ENCODE data around the gene TUBB3.

Gene TUBB3

DNA sequence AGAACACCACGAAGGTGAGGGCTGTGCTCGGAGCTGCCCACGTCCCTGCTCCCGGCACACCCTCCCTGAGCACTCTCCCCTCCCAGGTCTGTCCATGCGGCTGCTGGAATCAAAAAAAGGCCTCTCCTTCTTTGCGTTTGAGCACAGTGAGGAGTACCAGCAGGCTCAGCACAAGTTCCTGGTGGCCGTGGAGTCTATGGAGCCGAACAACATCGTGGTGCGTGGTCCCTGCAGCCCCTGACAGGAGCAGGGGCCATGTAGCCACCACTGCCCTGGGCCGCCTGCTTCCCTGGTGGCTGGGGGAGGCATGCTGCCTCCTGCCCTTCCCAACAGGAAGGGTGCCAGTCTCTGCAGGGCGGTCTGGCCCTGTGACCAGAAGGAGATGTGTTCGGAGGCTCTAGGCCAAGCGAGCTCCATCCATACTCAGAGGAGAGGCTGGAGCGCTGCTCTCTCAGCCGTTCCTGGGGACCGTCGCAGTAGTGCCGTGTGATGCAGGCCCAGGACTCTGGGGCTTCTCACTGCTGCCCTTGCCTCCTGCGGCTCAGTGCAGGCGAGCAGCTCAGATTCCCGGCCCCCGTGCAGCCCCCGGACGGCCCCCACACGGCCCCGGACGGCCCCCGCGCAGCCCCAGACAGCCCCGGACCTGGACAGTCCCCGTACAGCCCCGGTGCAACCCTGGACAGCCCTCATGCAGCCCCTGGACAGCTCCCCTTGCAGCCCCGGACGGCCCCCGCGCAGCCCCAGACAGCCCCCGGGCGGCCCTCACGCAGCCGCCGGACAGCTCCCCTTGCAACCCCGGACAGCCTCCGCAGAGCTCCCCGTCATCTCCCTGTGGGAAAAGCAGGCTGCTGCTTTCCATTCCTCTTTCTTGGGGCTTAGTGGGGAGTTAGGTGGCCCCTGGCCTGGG, 29.2 kb upstream of the TUBB3 start:
- TF ChIP-seq, protein P1, sequence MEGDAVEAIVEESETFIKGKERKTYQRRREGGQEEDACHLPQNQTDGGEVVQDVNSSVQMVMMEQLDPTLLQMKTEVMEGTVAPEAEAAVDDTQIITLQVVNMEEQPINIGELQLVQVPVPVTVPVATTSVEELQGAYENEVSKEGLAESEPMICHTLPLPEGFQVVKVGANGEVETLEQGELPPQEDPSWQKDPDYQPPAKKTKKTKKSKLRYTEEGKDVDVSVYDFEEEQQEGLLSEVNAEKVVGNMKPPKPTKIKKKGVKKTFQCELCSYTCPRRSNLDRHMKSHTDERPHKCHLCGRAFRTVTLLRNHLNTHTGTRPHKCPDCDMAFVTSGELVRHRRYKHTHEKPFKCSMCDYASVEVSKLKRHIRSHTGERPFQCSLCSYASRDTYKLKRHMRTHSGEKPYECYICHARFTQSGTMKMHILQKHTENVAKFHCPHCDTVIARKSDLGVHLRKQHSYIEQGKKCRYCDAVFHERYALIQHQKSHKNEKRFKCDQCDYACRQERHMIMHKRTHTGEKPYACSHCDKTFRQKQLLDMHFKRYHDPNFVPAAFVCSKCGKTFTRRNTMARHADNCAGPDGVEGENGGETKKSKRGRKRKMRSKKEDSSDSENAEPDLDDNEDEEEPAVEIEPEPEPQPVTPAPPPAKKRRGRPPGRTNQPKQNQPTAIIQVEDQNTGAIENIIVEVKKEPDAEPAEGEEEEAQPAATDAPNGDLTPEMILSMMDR (IDR thresholded peaks at IDR 0.05; ENCODE audit: low read depth, low read length), result no peak
- H3K4me3 ChIP-seq (replicated peaks in 1 of 2; ENCODE audit: low read depth in 2 of 2, low read length in 2 of 2), result no peak overlapping the region
- no peak for DNase-seq (ENCODE audit: low read depth in 2 of 2)

DNA sequence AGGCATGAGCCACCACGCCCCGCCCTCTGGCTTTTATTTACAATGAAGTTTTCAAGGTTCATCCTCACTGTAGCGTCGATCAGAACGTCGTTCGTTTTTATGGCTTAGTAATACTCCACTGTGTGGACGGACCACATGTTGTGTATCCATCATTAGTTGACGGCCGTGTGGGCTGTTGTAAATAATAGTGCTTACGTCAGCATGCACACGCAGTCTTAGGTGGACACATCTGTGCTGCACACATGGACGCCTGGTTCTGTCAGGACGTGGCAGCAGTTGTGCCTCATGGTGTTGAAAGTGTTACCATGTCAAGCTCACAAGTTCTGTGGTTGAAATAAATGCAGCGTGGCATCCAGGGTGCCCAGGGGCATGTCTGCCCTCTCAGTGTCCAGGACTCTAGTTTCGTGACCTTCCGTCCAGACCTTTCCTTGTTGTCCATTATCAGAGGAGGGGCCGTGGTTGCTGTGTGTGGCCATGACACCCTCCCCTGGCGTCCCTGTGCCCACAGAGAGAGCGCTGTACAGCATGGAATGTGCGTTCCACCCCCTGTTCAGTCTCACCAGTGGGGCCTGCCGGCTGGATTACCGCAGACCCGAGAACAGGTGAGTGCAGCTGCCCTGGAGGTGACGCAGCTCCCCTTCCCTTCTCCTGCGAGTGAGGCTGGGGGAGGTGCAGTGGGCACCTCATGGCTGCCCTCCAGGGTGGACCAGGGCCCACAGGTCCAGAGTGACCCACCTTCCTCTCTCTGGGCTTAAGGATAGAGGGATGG, 27.5 kb upstream of the TUBB3 start:
- TF ChIP-seq, protein P1 (IDR thresholded peaks at IDR 0.05; ENCODE audit: low read depth, low read length), result no peak
- DNase-seq (ENCODE audit: low read depth in 2 of 2), result no peak
- no peak overlapping the region for H3K4me3 ChIP-seq (replicated peaks in 1 of 2; ENCODE audit: low read depth in 2 of 2, low read length in 2 of 2)

DNA sequence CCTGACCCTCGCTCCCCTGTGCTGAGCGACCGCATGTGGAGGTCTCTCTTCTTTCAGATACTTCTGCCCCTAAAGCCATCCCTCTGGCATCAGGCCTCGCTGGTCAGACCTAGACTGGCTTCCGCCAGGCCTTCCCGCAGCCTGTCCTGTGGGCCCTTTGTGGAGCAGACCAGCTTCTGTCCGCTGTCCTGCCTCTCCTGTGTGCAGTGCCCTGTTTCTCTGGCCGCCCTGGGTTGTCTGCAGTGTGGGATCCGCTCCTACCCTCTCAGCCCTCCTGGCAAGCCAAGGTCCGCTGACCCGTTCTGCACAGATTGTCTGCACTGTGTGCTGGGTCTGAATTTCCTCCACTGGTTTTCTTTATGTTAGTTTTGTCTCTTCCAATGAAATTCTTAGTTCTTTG, 25.9 kb upstream of the TUBB3 start:
- H3K4me3 ChIP-seq (replicated peaks in 1 of 2; ENCODE audit: low read depth in 2 of 2, low read length in 2 of 2), result no peak overlapping the region
- no peak for DNase-seq (ENCODE audit: low read depth in 2 of 2)

DNA sequence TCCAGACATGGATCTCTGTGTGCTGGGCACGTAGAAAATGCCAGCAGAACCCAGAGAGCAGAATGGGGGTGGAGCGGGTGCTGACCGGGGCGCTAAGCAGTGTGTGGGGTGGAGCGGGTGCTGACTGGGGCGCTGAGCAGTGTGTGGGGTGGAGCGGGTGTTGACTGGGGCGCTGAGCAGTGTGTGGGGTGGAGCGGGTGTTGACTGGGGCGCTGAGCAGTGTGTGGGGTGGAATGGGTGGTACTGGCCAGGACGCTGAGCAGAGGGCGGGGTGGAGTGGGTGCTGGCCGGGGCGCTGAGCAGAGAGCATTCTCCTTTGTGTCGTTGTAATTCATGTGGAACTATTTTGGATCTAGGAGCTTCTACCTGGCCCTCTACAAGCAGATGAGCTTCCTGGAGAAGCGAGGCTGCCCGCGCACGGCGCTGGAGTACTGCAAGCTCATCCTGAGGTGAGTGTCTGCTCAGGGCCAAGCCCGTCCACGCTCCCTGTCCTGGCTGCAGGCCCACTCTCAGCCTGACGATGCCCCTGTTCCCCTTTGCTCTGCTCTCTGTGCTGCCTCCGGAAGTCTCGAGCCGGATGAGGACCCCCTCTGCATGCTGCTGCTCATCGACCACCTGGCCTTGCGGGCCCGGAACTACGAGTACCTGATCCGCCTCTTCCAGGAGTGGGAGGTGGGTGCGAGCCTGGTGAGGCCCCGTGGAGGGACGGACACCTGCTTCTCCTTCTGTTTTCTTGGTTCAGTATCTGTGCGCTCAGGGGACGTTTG, 24.8 kb upstream of the TUBB3 start:
- DNase-seq (ENCODE audit: low read depth in 2 of 2), result no peak
- H3K4me3 ChIP-seq (replicated peaks in 1 of 2; ENCODE audit: low read depth in 2 of 2, low read length in 2 of 2), result no peak overlapping the region
- TF ChIP-seq, protein P1 (IDR thresholded peaks at IDR 0.05; ENCODE audit: low read depth, low read length), result no peak

More for the DNA sequence above, 25.9 kb upstream of the TUBB3 start:
- TF ChIP-seq, protein P1 (IDR thresholded peaks at IDR 0.05; ENCODE audit: low read depth, low read length), result no peak

DNA sequence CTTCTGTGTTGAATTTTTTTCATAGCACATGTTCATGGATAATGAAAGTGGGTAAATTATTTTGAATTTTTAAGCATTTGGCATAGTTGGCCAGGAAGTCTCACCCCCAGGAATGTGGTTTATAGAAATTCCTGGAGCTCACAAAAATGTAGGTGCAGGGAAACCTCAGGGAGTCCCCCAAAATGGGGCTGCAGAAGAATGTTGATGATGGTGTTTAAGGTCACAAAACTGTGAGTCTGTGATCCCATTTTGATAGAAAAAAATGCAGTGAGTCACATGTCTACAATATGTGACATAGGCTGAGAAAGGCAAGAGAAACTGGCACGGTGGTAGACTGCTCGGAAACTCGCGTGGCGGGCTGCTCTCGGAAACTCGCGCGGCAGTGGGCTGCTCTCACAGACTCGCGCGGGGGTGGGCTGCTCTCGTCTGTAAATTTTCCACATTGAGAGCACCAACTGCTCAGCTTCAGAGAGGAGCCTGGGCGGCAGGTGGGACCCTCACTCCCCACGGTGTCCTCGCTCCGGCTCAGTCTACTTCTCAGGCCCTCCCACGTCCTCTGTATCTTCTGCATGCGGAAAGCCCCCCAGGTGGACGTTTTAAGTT, 23.2 kb upstream of the TUBB3 start:
- H3K4me3 ChIP-seq (replicated peaks in 1 of 2; ENCODE audit: low read depth in 2 of 2, low read length in 2 of 2), result no peak overlapping the region
- TF ChIP-seq, protein P1 (IDR thresholded peaks at IDR 0.05; ENCODE audit: low read depth, low read length), result no peak
- no peak for DNase-seq (ENCODE audit: low read depth in 2 of 2)

DNA sequence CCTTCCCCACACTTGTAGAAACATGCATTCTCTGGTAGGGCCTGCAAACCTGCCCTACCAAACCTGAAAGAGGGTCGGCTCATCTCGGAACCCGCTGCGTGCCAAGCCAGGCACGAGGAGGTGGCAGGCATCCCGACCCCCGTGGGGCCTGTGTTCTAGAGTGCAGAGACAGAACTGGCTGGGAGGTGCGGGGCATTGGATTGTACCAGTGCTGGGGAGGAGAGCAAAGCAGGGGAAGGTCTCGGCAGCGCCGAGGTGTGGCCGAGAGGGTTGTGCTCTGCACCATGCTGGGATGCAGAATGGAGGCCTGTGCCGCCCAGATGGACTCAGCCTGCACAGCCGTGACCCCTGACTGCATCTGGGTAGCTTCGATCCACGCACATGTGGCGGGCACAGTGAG, 22.3 kb upstream of the TUBB3 start:
- DNase-seq (ENCODE audit: low read depth in 2 of 2), result no peak
- TF ChIP-seq, protein P1 (IDR thresholded peaks at IDR 0.05; ENCODE audit: low read depth, low read length), result no peak
- H3K4me3 ChIP-seq (replicated peaks in 1 of 2; ENCODE audit: low read depth in 2 of 2, low read length in 2 of 2), result no peak overlapping the region
